ENCODE results near the gene NDST3. TPM values are rescaled to one million over a fixed set of nuclear protein-coding genes. Genes with fewer than 3 reads are reported as not detected.

Gene NDST3
- total RNA-seq, 4 donors from 2014 or later = under 0.01 TPM; not detected in 3

DNA sequence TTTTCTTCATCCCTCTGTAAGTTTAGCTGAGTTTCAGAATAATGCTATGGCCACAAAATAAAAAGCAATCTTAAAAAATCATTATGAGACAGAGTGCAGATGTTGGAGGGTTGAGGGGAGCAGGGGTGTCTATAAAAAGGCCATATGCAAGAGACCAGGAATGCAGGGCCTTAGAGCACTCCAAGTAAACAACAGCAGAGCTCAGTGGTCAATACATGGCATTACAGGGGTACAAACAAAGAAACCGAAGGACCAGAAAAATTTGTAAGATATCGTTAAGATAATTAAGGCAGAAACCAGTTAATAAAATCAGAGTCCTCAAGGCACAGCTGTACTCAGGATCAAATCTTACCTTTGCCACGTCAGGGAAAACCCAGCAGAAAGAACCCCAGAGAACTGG is 28.4 kb upstream of the NDST3 start:
- TF ChIP-seq POLR2A (IDR thresholded peaks at IDR 0.05; ENCODE audit: low read depth) (no peak), EP300 (IDR thresholded peaks at IDR 0.05) (no peak), POLR2AphosphoS5 (IDR thresholded peaks at IDR 0.05) (no peak)
- TF ChIP-seq, protein P1, sequence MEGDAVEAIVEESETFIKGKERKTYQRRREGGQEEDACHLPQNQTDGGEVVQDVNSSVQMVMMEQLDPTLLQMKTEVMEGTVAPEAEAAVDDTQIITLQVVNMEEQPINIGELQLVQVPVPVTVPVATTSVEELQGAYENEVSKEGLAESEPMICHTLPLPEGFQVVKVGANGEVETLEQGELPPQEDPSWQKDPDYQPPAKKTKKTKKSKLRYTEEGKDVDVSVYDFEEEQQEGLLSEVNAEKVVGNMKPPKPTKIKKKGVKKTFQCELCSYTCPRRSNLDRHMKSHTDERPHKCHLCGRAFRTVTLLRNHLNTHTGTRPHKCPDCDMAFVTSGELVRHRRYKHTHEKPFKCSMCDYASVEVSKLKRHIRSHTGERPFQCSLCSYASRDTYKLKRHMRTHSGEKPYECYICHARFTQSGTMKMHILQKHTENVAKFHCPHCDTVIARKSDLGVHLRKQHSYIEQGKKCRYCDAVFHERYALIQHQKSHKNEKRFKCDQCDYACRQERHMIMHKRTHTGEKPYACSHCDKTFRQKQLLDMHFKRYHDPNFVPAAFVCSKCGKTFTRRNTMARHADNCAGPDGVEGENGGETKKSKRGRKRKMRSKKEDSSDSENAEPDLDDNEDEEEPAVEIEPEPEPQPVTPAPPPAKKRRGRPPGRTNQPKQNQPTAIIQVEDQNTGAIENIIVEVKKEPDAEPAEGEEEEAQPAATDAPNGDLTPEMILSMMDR (IDR thresholded peaks at IDR 0.05) = no peak
- no peaks in the 10 kb centered on the region for H3K4me1 ChIP-seq
- no peaks in the 10 kb centered on the region for H3K36me3 ChIP-seq
- WGBS = 89% methylated on average over 3 of the region's 3 CpGs
- no peak for DNase-seq (ENCODE audit: extremely low spot score)
- H3K9me3 ChIP-seq = no peaks in the 10 kb centered on the region
- H3K27me3 ChIP-seq = no peaks in the 10 kb centered on the region
- no peak overlapping the region for H3K4me3 ChIP-seq
- H3K27ac ChIP-seq (replicated peaks in 1 of 4) = no peak overlapping the region
- intact Hi-C loops (cut with DNase I) = no loop called here

DNA sequence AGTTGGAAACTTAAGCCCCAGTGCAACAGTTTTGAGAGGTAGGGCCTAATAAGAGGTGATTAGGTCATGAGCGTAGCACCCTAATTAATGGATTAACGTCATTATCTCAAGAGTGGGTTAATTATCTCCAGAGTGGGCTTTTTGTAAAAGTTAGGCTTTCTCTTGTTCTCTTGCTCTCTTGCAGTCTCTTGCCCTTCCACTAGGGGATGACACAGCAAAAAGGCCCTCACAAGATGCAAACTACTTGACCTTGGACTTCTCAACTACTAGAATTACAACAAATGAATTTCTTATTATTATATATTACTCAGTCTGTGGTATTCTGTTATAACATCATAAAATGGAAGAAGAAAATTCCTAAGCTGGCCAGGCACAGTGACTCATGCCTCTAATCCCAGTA is 22.1 kb upstream of the NDST3 start:
- no peak overlapping the region for H3K27ac ChIP-seq (replicated peaks in 1 of 4)
- DNase-seq (ENCODE audit: extremely low spot score) = no peak
- no peaks in the 10 kb centered on the region for H3K4me1 ChIP-seq
- H3K4me3 ChIP-seq = no peak overlapping the region
- WGBS = 100% methylated on average over 2 of the region's 2 CpGs
- TF ChIP-seq POLR2A (IDR thresholded peaks at IDR 0.05; ENCODE audit: low read depth) = no peak
- no peak for TF ChIP-seq EP300 (IDR thresholded peaks at IDR 0.05)
- TF ChIP-seq POLR2AphosphoS5 (IDR thresholded peaks at IDR 0.05) = no peak
- TF ChIP-seq, protein P1 (IDR thresholded peaks at IDR 0.05) = no peak
- H3K9me3 ChIP-seq = no peaks in the 10 kb centered on the region
- H3K27me3 ChIP-seq = no peaks in the 10 kb centered on the region
- H3K36me3 ChIP-seq = no peaks in the 10 kb centered on the region
- intact Hi-C loops (cut with DNase I) = no loop called here

DNA sequence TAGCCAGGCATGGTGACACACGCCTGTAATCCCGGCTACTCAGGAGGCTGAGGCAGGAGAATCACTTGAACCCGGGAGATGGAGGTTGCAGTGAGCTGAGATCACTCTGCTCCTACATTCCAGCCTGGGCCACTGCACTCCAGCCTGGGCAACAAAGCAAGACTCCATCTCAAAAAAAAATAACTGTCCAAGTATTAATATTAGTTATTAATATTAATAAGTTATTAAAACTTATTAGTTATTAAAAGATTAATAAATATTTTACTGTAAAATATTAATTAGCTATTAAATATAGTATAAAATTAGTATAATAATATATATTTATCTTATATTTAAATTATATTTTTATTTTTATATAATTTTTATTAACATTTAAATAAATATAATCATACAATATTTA is 19.5 kb upstream of the NDST3 start:
- intact Hi-C loops (cut with DNase I) = no loop called here
- Histone ChIP-seq H3K4me3 (no peak overlapping the region), H3K36me3 (no peaks in the 10 kb centered on the region), H3K9me3 (no peaks in the 10 kb centered on the region), H3K4me1 (no peaks in the 10 kb centered on the region), H3K27me3 (no peaks in the 10 kb centered on the region), H3K27ac (replicated peaks in 1 of 4) (no peak overlapping the region)
- 85% methylated on average over 3 of the region's 3 CpGs for WGBS
- TF ChIP-seq, protein P1 (IDR thresholded peaks at IDR 0.05) = no peak
- TF ChIP-seq EP300 (IDR thresholded peaks at IDR 0.05) = no peak
- TF ChIP-seq POLR2AphosphoS5 (IDR thresholded peaks at IDR 0.05) = no peak
- no peak for TF ChIP-seq POLR2A (IDR thresholded peaks at IDR 0.05; ENCODE audit: low read depth)
- DNase-seq (ENCODE audit: extremely low spot score) = no peak

DNA sequence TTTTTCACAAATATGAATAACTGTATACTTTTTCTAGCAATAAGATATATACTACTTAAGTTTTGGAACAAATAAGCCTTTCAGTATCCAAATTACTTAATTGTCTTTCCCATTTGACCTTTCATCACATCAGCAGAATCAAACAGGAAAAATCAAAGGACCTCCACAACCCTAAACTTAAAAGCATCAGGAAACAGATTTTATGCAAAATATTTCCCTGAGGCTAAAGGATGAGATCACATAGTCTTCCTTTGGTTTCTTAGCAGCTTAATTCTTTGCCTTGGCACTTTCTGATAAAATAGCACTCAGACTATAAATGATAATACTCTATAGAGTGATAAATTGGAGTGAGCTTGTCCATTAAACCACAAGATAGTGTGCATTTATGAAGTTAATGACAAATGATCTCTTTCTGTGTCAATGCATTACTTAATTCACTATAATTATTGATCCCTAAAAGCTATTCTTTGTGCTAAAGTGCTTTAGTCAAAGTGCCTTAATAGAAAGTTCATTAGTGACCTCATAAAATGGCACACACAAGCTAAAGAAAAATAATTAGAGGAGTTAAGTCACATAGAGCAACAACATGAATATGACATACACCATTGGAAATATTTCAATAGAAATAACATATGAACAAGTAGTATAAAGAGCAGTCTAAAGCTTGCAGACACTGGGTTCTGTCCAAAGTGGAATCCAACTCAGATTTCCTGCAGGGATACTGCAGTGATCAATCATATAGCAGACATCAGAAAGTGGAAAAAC is 15.7 kb upstream of the NDST3 start:
- H3K9me3 ChIP-seq = no peaks in the 10 kb centered on the region
- H3K27me3 ChIP-seq = no peaks in the 10 kb centered on the region
- DNase-seq (ENCODE audit: extremely low spot score) = no peak
- no peaks in the 10 kb centered on the region for H3K4me1 ChIP-seq
- no peak overlapping the region for H3K27ac ChIP-seq (replicated peaks in 1 of 4)
- H3K4me3 ChIP-seq = no peak overlapping the region
- intact Hi-C loops (cut with DNase I) = no loop called here
- H3K36me3 ChIP-seq = no peaks in the 10 kb centered on the region
- no peak for TF ChIP-seq EP300 (IDR thresholded peaks at IDR 0.05)
- TF ChIP-seq, protein P1 (IDR thresholded peaks at IDR 0.05) = no peak

DNA sequence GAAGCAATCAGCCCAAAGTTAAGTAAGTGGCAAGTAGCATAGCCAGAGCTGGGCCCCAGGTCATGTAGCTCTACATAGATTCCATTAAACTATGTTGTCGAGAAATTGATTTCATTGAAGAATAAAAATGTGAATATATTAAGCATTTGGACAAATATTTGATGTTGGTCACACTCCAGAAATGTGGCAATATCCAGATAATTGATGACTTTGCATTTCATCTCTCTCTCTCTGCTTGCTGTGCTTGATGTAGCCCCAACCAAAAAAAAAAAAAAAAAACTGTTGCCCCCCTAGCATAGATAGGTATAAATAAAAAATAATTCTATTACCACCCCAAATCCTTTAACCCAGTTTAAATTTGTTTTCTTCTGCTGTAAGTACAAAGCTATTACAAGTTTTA is 7.5 kb upstream of the NDST3 start:
- Histone ChIP-seq H3K4me1 (no peaks in the 10 kb centered on the region), H3K36me3 (no peaks in the 10 kb centered on the region), H3K4me3 (no peak overlapping the region), H3K27me3 (peaks cover 0 to 8% (median under 1%) of the 10 kb centered on the region in 4 donors), H3K27ac (replicated peaks in 1 of 4) (no peak overlapping the region), H3K9me3 (no peaks in the 10 kb centered on the region)
- no peak for DNase-seq (ENCODE audit: extremely low spot score)
- TF ChIP-seq POLR2AphosphoS5 (IDR thresholded peaks at IDR 0.05) (no peak), POLR2A (IDR thresholded peaks at IDR 0.05; ENCODE audit: low read depth) (no peak), EP300 (IDR thresholded peaks at IDR 0.05) (no peak)
- TF ChIP-seq, protein P1 (IDR thresholded peaks at IDR 0.05) = no peak
- intact Hi-C loops (cut with DNase I) = no loop called here
- WGBS = 78% methylated on average over 1 of the region's 1 CpG

All from esophagus muscularis mucosa (tissue), 4 donors.